Measurements from ENCODE around the gene UGT2B11. TPM values are rescaled to one million over a fixed set of nuclear protein-coding genes. Genes with fewer than 3 reads are reported as not detected.
"Not testable (repeated sequence)": the region's sequence is repeated elsewhere in the genome, so short reads cannot be mapped to it uniquely, and the experiment has no call there.

Gene UGT2B11
- total RNA-seq, 2 donors from 2014 or later = not detected

DNA sequence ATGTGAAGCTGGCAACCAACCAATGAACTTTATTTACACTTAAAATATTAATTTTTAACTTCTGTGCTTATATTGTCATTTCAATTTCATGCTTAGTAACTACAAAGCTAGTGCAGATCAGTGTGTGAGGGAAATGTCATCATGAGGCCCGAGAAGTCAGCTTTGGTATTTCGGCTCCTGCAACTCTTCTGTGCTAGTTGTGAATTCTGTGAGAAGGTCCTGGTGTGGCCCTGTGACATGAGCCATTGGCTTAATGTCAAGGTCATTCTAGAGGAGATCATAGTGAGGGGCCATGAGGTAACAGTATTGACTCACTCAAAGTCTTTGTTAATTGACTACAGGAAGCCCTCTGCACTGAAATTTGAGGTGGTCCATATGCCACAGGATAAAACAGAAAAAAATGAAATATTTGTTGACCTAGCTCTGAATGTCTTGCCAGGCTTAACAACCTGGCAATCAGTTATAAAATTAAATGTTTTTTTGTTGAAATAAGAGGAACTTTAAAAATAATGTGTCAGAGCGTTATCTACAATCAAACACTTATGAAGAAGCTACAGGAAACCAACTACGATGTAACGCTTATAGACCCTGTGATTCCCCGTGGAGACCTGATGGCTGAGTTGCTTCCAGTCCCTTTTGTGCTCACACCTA is 32.9 kb downstream of the UGT2B11 start:
- not testable (repeated sequence) for H3K36me3 Mint-ChIP-seq; H3K9me3 Mint-ChIP-seq; DNase-seq (ENCODE audit: low spot score in 2 of 2); H3K27ac Mint-ChIP-seq; ATAC-seq

DNA sequence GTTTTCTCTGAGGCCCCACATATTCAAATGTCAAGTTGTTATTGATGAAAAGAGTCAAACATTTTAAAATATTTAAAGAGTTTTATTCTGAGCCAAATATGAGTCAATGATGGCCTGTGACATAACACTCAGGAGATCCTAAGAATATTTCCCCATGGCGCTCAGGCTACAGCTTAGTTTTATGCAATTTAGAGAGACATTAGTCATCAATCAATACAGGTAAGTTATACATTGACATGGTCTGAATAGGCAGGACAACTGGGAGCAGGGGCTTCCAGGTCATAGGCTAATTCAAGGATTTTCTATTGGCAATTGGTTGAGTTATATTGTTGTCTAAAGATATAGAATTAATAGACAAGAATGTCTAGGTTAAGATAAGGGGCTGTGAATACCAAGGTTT is 34.7 kb downstream of the UGT2B11 start:
- not testable (repeated sequence) for H3K27ac Mint-ChIP-seq; H3K36me3 Mint-ChIP-seq; DNase-seq (ENCODE audit: low spot score in 2 of 2); H3K9me3 Mint-ChIP-seq; ATAC-seq

DNA sequence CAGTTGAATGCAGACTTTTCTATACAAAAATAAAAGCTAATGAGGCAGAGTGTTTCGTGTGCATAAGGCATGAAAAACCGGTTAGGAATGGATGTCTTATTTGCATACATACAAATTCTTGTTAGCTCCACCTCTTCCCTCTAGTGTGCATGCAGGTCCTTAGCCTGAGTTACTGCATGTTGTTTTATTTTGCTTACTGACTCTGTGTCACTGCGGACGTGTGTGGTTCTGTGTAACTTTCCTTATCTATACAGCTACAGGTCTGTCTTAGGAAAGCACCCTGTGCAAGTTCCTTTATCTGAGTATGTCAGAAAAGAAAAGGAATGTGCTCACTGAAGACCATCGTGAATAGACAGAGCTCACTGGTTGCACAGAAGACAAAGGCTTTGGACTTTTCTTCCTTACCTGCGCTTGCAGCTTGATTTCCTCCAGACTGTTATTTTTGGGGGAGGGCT is 35.8 kb downstream of the UGT2B11 start:
- not testable (repeated sequence) for DNase-seq (ENCODE audit: low spot score in 2 of 2); H3K9me3 Mint-ChIP-seq; ATAC-seq; H3K27ac Mint-ChIP-seq; H3K36me3 Mint-ChIP-seq

DNA sequence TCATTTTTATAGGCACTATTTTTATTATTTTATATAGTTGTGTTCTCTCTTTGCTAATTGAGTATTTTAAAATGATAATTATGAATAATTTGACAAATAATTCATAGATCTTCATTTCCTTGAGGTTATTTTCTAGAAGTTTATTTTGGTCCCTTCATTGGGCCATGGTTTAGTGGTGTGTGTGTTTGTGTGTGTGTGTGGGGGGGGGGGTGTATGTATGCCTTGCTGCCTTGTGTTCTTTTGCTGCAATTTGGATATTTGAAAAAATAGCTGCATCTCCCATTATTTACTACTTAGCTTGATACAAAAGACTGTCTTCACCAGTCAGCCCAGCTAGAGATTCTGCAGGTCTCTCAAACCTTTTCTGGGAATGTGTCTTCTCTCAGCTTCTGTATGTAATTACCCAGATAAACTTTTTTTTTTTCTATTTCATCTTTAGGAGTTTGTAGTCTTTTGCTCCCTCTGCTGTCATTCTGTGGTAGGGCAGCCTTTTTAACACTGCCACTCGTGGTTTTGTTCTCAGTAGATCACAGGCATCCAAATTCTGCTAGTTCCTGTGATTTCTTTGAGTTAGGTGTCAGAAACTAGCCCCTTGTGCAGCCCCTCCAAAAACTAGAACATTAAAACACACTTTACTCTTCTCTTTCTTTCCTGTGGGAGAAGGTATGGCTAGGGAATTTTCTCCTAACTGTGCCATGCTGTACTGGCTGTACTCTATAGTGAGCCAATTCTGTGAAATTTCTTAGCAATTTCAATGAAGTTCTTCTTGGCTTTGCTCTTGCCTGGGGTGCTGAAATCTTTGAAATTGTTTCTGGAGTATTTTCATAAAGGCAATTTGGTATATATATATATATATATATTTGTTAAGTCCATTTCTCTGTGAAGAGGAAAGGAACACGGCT is 44.1 kb downstream of the UGT2B11 start:
- DNase-seq (ENCODE audit: low spot score in 2 of 2) (peak in 1 of 2 donors; percentile 23), ATAC-seq (peak in 1 of 2 donors; percentile 32)
- not testable (repeated sequence) for H3K9me3 Mint-ChIP-seq, H3K36me3 Mint-ChIP-seq, H3K27ac Mint-ChIP-seq

DNA sequence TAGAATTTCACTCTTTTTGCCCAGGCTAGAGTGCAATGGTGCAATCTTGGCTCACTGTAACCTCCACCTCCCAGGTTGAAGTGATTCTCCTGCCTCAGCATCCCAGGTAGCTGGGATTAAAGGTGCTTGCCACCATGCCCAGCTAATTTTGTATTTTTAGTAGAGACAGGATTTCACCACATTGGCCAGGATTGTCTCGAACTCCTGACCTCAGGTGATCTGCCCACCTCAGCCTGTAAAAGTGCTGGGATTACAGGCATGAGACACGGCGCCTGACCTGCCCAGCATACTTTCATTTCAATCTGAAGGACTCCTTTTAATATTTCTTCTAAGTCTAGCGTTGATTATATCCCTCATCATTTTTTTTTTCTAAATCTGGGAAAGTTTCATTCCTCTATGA is 45.4 kb downstream of the UGT2B11 start:
- not testable (repeated sequence) for H3K9me3 Mint-ChIP-seq; H3K36me3 Mint-ChIP-seq; DNase-seq (ENCODE audit: low spot score in 2 of 2); H3K27ac Mint-ChIP-seq; ATAC-seq

DNA sequence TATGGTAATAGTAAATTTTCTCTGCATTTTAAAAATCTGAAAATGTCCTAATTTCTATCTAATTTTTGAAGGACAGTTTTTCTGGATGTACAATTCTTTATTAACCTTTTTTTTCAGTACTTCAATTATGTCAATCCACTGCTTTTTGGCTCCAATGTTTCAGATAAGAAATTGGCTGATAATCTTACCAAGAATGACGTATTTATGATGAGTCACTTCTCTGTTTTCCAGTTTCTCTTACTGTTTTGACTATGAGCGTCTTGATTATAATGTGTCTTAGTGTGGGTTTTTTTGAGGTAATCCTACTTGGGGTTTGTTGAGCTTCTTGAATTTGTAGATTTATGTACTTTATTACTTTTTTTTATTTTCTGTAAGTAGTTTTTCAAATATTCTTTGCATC is 47.2 kb downstream of the UGT2B11 start:
- H3K9me3 Mint-ChIP-seq = peaks cover 0 to 7% of the 10 kb centered on the region in 2 donors
- ATAC-seq = no peak
- no peaks in the 10 kb centered on the region for H3K36me3 Mint-ChIP-seq
- no peak overlapping the region for H3K27ac Mint-ChIP-seq
- DNase-seq (ENCODE audit: low spot score in 2 of 2) = no peak

DNA sequence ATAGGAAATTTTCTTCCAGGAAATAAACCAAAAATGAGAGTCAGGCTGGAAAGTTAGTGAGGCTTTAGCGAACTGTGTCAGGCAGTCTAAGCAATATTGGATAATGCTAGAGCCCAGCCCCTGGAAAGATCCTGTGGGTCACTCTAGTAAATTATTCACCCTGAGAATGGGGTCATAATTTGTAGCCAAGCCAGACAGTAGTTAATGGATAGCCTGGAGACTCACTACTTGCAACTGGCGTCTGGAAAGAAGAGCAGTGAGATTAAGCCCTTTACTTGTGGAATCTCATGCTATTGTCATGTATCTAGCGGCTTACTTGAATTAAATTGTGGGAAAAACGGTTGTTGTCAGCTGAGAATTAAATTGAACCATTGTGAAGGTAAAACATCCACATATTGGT is 48.2 kb downstream of the UGT2B11 start:
- not testable (repeated sequence) for ATAC-seq; H3K36me3 Mint-ChIP-seq; DNase-seq (ENCODE audit: low spot score in 2 of 2); H3K9me3 Mint-ChIP-seq; H3K27ac Mint-ChIP-seq

DNA sequence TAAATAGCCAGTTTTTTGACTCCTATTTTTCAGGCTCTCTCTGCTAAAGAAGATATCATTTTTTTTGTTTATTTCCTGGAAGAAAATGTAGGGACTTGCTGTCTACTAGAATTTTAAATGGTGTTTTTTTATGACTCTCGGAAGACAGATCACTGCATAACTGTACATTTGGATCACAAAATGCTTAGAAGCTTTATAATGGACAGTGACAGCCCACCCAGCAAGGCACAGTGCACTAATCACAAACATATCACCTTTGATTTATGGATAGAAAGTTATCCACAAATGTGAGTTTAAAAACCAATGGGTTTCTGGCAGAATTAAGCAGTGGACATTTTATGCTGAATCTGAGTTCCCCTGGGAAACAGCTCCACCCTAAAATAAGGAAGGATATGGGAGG is 48.8 kb downstream of the UGT2B11 start:
- not testable (repeated sequence) for DNase-seq (ENCODE audit: low spot score in 2 of 2); H3K36me3 Mint-ChIP-seq; H3K27ac Mint-ChIP-seq; H3K9me3 Mint-ChIP-seq; ATAC-seq

DNA sequence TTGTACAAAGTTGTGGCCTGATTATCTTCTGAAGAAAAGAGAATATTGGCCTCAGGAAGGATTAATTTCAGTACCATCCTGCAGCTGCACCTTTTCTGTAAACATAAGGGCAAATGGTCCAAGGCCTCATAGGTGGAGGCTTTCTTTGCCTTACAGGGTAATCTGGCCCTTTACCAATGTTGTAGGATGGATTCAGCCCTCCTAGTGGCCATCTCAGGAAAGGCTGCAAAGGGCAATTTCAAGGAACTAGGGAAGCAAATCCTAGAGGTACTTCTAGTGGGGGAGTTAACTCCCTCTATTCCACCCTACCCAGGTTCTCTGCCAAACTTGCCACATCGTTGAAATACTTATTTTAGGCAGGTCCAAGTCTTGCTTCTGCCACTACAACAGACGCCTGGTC is 57.6 kb downstream of the UGT2B11 start:
- Mint-ChIP-seq H3K9me3 (no peaks in the 10 kb centered on the region), H3K27ac (no peak overlapping the region), H3K36me3 (no peaks in the 10 kb centered on the region)
- ATAC-seq (no peak), DNase-seq (ENCODE audit: low spot score in 2 of 2) (no peak)

DNA sequence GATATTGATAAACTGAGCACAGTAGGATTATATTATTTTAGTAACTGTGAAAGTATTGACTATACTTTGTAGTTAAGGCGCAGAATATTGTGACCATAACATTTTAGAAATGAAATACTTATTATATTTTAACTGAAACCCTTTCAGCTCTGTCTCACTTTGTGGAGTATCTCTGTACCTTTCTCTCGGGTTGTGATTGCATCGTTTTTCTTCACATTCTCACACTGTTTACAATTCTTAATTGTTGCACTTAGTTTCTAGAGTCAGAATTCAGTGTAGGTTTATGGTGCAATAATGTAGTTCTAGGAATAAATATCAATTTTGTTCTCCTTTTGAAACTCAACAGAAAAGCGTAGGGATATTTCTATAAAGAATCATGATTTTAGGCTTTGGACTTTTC is 60.5 kb downstream of the UGT2B11 start:
- no peaks in the 10 kb centered on the region for H3K36me3 Mint-ChIP-seq
- H3K27ac Mint-ChIP-seq = no peak overlapping the region
- no peak for ATAC-seq
- no peak for DNase-seq (ENCODE audit: low spot score in 2 of 2)
- no peaks in the 10 kb centered on the region for H3K9me3 Mint-ChIP-seq

Other genes starting within 250 kb of the UGT2B11 start
- not detected for gene UGT2B7, start 118.3 kb downstream of the UGT2B11 start, total RNA-seq
- gene UGT2B28, start 65.7 kb upstream of the UGT2B11 start, total RNA-seq = not detected